ENCODE results near the gene LILRB5. TPM values are rescaled to one million over a fixed set of nuclear protein-coding genes. Genes with fewer than 3 reads are reported as not detected.

The LILRB5 gene
- total and polyA plus RNA-seq, 9 of the 15 experiments (the other 6 are each of a cell fraction or from before 2014, with no cell fraction given), result not detected

DNA sequence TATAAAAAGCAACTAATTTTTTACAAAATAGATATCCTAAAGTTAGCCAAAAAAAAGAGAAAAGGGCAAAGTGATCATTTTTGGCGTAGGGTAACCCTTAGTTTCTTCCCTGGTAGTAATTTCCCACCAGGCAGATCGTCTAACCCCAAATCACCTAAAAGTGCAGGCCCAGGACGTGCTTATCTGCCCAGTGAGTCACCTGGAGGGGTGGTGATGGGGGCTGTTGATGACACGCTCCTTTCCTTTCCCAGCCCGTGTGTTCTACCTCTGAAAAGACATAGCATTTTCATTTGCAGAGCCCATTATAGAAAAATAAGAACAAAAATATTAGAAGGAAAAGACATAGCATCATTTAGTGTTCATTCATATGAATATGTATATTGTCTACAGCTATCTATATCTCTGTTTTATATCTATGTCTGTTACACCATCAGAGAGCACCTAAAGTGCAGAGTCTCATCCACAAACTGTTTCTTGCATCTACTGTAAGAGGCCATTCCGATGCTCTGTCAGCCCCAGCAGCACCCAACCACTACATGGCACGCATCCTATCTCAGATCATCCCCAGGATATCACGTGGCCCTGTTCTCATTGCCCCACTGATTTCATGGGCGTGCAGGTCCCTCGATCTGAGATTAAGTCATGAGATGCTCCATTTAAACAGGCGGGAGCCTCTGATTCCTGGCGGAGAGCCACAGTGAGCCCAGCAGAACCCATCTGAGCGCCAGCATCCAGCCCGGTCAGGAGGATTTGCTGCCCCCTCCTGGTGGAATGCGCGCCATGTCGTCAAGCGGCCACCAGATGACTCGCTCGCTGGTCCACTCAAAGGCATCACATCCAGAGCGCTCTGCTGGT, 25.8 kb downstream of the LILRB5 start (continued):
- TF ChIP-seq, protein P1, sequence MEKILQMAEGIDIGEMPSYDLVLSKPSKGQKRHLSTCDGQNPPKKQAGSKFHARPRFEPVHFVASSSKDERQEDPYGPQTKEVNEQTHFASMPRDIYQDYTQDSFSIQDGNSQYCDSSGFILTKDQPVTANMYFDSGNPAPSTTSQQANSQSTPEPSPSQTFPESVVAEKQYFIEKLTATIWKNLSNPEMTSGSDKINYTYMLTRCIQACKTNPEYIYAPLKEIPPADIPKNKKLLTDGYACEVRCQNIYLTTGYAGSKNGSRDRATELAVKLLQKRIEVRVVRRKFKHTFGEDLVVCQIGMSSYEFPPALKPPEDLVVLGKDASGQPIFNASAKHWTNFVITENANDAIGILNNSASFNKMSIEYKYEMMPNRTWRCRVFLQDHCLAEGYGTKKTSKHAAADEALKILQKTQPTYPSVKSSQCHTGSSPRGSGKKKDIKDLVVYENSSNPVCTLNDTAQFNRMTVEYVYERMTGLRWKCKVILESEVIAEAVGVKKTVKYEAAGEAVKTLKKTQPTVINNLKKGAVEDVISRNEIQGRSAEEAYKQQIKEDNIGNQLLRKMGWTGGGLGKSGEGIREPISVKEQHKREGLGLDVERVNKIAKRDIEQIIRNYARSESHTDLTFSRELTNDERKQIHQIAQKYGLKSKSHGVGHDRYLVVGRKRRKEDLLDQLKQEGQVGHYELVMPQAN (IDR thresholded peaks at IDR 0.05; ENCODE audit: borderline replicate concordance), result no peak
- no peak for TF ChIP-seq CHCHD3 (CRISPR knock-in tag; IDR thresholded peaks at IDR 0.05)
- no peak for TF ChIP-seq MCM3 (IDR thresholded peaks at IDR 0.05)
- peak; percentile 51 for TF ChIP-seq SMARCA4 (IDR thresholded peaks at IDR 0.05)
- TF ChIP-seq, protein P2, sequence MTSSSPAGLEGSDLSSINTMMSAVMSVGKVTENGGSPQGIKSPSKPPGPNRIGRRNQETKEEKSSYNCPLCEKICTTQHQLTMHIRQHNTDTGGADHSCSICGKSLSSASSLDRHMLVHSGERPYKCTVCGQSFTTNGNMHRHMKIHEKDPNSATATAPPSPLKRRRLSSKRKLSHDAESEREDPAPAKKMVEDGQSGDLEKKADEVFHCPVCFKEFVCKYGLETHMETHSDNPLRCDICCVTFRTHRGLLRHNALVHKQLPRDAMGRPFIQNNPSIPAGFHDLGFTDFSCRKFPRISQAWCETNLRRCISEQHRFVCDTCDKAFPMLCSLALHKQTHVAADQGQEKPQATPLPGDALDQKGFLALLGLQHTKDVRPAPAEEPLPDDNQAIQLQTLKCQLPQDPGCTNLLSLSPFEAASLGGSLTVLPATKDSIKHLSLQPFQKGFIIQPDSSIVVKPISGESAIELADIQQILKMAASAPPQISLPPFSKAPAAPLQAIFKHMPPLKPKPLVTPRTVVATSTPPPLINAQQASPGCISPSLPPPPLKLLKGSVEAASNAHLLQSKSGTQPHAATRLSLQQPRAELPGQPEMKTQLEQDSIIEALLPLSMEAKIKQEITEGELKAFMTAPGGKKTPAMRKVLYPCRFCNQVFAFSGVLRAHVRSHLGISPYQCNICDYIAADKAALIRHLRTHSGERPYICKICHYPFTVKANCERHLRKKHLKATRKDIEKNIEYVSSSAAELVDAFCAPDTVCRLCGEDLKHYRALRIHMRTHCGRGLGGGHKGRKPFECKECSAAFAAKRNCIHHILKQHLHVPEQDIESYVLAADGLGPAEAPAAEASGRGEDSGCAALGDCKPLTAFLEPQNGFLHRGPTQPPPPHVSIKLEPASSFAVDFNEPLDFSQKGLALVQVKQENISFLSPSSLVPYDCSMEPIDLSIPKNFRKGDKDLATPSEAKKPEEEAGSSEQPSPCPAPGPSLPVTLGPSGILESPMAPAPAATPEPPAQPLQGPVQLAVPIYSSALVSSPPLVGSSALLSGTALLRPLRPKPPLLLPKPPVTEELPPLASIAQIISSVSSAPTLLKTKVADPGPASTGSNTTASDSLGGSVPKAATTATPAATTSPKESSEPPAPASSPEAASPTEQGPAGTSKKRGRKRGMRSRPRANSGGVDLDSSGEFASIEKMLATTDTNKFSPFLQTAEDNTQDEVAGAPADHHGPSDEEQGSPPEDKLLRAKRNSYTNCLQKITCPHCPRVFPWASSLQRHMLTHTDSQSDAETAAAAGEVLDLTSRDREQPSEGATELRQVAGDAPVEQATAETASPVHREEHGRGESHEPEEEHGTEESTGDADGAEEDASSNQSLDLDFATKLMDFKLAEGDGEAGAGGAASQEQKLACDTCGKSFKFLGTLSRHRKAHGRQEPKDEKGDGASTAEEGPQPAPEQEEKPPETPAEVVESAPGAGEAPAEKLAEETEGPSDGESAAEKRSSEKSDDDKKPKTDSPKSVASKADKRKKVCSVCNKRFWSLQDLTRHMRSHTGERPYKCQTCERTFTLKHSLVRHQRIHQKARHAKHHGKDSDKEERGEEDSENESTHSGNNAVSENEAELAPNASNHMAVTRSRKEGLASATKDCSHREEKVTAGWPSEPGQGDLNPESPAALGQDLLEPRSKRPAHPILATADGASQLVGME (CRISPR knock-in tag; IDR thresholded peaks at IDR 0.05), result peak; percentile 88; the same call in 1 of the 2 replicates
- no peak for TF ChIP-seq ZNF143 (CRISPR knock-in tag; IDR thresholded peaks at IDR 0.05)
- no peak for TF ChIP-seq ETV1 (tag; conservative IDR thresholded peaks at IDR 0.05; ENCODE audit: low read depth)
- TF ChIP-seq SMC3 (conservative IDR thresholded peaks at IDR 0.05; ENCODE audit: insufficient read depth, low read depth, low read length), result peak; percentile 94
- TF ChIP-seq, protein P3, sequence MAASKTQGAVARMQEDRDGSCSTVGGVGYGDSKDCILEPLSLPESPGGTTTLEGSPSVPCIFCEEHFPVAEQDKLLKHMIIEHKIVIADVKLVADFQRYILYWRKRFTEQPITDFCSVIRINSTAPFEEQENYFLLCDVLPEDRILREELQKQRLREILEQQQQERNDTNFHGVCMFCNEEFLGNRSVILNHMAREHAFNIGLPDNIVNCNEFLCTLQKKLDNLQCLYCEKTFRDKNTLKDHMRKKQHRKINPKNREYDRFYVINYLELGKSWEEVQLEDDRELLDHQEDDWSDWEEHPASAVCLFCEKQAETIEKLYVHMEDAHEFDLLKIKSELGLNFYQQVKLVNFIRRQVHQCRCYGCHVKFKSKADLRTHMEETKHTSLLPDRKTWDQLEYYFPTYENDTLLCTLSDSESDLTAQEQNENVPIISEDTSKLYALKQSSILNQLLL (CRISPR knock-in tag; IDR thresholded peaks at IDR 0.05; ENCODE audit: borderline replicate concordance), result no peak
- TF ChIP-seq ZNF57 (CRISPR knock-in tag; IDR thresholded peaks at IDR 0.05), result no peak
- TF ChIP-seq, protein P4, sequence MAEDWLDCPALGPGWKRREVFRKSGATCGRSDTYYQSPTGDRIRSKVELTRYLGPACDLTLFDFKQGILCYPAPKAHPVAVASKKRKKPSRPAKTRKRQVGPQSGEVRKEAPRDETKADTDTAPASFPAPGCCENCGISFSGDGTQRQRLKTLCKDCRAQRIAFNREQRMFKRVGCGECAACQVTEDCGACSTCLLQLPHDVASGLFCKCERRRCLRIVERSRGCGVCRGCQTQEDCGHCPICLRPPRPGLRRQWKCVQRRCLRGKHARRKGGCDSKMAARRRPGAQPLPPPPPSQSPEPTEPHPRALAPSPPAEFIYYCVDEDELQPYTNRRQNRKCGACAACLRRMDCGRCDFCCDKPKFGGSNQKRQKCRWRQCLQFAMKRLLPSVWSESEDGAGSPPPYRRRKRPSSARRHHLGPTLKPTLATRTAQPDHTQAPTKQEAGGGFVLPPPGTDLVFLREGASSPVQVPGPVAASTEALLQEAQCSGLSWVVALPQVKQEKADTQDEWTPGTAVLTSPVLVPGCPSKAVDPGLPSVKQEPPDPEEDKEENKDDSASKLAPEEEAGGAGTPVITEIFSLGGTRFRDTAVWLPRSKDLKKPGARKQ (CRISPR knock-in tag; IDR thresholded peaks at IDR 0.05), result no peak
- TF ChIP-seq PCBP2 (IDR thresholded peaks at IDR 0.05; ENCODE audit: low read depth, low read length, poor library complexity, severe bottlenecking), result no peak
- no peak for TF ChIP-seq MEF2D (tag; conservative IDR thresholded peaks at IDR 0.05; ENCODE audit: low read depth)
- TF ChIP-seq CEBPG (CRISPR knock-in tag; IDR thresholded peaks at IDR 0.05), result no peak
- no peak for TF ChIP-seq CEBPG (tag; conservative IDR thresholded peaks at IDR 0.05 in 1 of 2, IDR thresholded peaks at IDR 0.05 in 1 of 2)
- TF ChIP-seq DACH1 (IDR thresholded peaks at IDR 0.05; ENCODE audit: partially characterized antibody), result no peak
- TF ChIP-seq ZSCAN32 (CRISPR knock-in tag; IDR thresholded peaks at IDR 0.05), result no peak
